HFF-Myc (cell line): ENCODE data around the gene TNK1.

Experiments used
- DNase-seq: peaks from one replicate; pipeline ENCODE4 v3.0.0-alpha.2; 2011; ENCODE audit warnings: low read depth; ENCODE audit errors: extremely low read depth
- H3K4me3 ChIP-seq: replicated peaks from 2 replicates; pipeline ENCODE4 v1.5.1; 2011; ENCODE audit warnings: low read depth, mild to moderate bottlenecking, control low read depth, low read length
- TF ChIP-seq, protein P1 (sequence below): IDR thresholded peaks from 2 replicates; pipeline ENCODE4 v1.5.1; 2012; ENCODE audit warnings: mild to moderate bottlenecking, low read depth, low read length, control low read depth; ENCODE audit errors: missing control alignments

The TNK1 gene

DNA sequence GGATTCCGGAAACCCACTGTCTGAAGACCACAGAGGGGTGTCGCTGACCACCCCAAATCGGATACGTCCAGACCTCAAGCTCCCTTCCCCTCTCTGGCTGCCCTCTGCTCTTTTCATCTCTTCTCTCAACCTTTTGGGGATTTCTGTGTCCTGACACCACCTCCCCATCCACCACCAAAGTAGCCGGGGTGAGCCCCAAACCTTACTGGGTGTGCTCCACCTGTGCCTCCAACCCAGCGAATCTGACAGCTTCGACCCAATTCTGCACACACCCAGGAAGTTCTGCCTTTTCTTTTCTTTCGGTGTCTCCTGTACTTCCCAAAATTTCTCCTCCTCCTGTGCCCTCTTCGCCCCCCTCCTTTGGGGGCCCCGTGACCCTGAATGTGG is 28.4 kb upstream of the TNK1 start:
- H3K4me3 ChIP-seq = peak overlapping the region; percentile 66
- TF ChIP-seq, protein P1, sequence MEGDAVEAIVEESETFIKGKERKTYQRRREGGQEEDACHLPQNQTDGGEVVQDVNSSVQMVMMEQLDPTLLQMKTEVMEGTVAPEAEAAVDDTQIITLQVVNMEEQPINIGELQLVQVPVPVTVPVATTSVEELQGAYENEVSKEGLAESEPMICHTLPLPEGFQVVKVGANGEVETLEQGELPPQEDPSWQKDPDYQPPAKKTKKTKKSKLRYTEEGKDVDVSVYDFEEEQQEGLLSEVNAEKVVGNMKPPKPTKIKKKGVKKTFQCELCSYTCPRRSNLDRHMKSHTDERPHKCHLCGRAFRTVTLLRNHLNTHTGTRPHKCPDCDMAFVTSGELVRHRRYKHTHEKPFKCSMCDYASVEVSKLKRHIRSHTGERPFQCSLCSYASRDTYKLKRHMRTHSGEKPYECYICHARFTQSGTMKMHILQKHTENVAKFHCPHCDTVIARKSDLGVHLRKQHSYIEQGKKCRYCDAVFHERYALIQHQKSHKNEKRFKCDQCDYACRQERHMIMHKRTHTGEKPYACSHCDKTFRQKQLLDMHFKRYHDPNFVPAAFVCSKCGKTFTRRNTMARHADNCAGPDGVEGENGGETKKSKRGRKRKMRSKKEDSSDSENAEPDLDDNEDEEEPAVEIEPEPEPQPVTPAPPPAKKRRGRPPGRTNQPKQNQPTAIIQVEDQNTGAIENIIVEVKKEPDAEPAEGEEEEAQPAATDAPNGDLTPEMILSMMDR = no peak
- DNase-seq = no peak

DNA sequence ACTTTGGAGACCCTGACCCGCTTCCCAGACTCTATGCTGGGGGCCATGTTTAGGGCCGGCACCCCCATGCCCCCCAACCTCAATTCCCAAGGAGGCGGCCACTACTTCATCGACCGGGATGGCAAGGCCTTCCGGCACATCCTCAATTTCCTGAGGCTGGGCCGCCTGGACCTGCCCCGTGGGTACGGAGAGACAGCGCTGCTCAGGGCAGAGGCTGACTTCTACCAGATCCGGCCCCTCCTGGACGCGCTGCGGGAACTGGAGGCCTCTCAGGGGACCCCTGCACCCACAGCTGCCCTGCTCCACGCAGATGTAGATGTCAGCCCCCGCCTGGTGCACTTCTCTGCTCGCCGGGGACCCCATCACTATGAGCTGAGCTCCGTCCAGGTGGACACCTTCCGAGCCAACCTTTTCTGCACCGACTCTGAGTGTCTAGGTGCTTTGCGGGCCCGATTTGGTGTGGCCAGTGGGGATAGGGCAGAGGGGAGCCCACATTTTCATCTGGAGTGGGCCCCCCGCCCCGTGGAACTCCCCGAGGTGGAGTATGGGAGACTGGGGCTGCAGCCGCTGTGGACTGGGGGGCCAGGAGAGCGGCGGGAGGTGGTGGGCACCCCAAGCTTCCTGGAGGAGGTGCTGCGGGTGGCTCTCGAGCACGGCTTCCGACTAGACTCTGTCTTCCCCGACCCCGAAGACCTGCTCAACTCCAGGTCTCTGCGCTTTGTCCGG is 27.8 kb upstream of the TNK1 start:
- TF ChIP-seq, protein P1 = no peak
- peak overlapping the region; percentile 66 for H3K4me3 ChIP-seq
- DNase-seq = no peak

DNA sequence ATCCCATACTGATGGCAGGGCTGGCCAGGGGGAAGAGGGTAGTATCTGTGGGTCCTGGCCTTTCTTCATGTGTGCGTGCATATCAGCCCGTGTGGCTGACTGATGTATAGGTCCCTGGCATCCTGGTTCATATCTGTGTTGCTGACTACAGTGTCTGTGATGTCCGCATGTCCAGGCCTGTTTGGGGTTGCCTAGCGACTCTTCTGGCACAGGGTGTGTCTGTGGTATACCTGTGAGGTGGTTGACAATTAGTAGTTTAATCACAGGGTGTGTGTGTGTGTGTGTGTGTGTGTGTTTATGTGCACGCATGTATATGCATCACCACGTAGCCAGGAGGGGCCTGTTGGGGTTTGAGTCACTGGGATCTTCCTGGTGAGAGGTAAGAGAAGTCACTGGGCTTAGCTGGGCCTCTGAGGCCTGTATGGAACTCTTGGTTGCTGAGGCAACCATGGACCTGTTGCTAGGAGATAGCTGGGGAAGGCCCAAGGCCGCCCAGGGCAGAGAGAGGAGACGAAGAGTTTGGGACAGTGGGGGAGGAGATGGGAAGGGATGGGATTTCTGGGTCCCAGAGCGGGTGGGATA is 26.5 kb upstream of the TNK1 start:
- TF ChIP-seq, protein P1 = no peak
- H3K4me3 ChIP-seq = no peak overlapping the region
- DNase-seq = no peak

DNA sequence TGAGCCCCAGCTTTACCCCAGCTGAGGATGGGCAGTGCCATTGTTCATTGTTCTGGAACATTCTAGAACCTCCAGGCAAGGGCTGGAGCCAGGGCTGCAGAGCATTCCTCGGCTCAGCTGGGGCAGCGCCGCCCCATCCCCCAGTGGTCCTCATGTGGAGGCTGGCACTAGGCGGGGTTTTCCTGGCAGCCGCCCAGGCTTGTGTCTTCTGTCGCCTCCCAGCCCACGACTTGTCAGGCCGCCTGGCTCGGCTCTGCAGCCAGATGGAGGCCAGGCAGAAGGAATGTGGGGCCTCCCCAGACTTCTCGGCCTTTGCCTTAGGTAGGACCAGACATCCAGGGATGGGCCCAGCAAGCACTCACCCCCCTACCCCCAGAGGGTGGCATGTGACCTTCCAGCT is 25.8 kb upstream of the TNK1 start, which contains the start of gene TMEM95:
TMEM95 (plus strand) TSS at position 104 of the 400 bp plus-strand sequence; CDS start at position 153, 49 bp downstream.
- TF ChIP-seq, protein P1 = no peak
- DNase-seq = no peak
- H3K4me3 ChIP-seq = no peak within 1 kb of the TSS

DNA sequence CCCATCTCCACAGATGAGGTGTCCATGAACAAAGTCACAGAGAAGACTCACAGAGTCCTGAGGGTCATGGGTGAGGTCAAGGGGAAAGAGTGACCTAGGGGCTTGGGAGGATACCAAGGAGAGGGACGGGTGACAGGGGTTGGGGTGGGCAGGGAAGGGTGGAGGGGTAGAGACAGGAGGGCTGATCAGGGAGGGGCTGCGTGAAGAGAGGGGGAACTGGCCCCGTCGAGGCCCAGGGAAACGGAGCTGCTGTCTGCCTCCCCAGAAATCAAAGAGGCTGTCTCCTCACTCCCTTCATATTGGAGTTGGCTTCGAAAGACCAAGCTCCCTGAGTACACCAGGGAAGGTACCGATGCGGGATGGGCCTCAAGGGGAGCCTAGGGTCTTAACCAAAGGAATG is 25.3 kb upstream of the TNK1 start:
- TF ChIP-seq, protein P1 = no peak
- no peak for DNase-seq
- H3K4me3 ChIP-seq = no peak overlapping the region

DNA sequence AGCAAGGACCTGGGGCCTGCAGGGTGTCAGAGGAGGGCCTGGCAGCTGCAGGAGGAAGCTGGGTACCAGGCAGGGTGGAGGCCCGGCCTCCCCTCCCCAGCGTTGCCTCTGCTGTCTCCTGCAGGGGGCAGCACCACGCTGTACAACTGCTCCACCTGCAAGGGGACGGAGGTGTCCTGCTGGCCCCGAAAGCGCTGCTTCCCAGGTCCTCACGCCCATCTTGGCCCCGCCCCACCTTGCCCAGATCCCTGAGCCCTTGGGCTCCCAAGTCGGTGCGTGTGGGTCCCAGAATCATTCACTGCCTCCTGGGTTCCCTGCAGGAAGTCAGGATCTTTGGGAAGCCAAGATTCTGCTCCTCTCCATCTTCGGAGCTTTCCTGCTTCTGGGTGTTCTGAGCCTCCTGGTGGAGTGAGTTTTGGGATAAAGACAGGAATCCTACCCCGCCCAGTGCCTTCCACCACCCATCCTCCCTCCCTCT is 24.8 kb upstream of the TNK1 start:
- TF ChIP-seq, protein P1 = peak; percentile 83
- no peak overlapping the region for H3K4me3 ChIP-seq
- DNase-seq = no peak
